HFF-Myc (cell line): ENCODE data around the gene C1QC.

Source experiments
- DNase-seq: peaks from one replicate; pipeline ENCODE4 v3.0.0-alpha.2; 2011; ENCODE audit warnings: low read depth; ENCODE audit errors: extremely low read depth
- H3K4me3 ChIP-seq: replicated peaks from 2 replicates; pipeline ENCODE4 v1.5.1; 2011; ENCODE audit warnings: low read depth, mild to moderate bottlenecking, control low read depth, low read length
- CTCF ChIP-seq: IDR thresholded peaks from 2 replicates; pipeline ENCODE4 v1.5.1; 2012; ENCODE audit warnings: mild to moderate bottlenecking, low read depth, low read length, control low read depth; ENCODE audit errors: missing control alignments

The C1QC gene

GRCh38 chr1:22625262-22625925 is 18.0 kb upstream of the C1QC start:
- no peak overlapping the region for H3K4me3 ChIP-seq
- DNase-seq, result no peak
- TF ChIP-seq CTCF, result no peak

- DNase-seq, result no peak
- TF ChIP-seq CTCF, result no peak
- H3K4me3 ChIP-seq, result no peak overlapping the region
These were observed 16.9 kb upstream of the C1QC start for GRCh38 chr1:22626237-22627157.

GRCh38 chr1:22627331-22627730 is 16.1 kb upstream of the C1QC start:
- H3K4me3 ChIP-seq, result no peak overlapping the region
- no peak for DNase-seq
- TF ChIP-seq CTCF, result no peak

- H3K4me3 ChIP-seq, result no peak overlapping the region
- no peak for TF ChIP-seq CTCF
- DNase-seq, result no peak
These were observed 14.6 kb upstream of the C1QC start for GRCh38 chr1:22628698-22629444.

GRCh38 chr1:22629886-22630285 is 13.5 kb upstream of the C1QC start:
- no peak overlapping the region for H3K4me3 ChIP-seq
- no peak for DNase-seq
- TF ChIP-seq CTCF, result no peak

GRCh38 chr1:22633697-22634463 is 9.6 kb upstream of the C1QC start:
- H3K4me3 ChIP-seq, result no peak overlapping the region
- TF ChIP-seq CTCF, result no peak
- no peak for DNase-seq
